ENCODE measurements around the gene ANKS1B.

Gene ANKS1B

GRCh38 chr12:99736760-99737269 lies 247.9 kb downstream of the ANKS1B start:
- H3K4me1 ChIP-seq (ENCODE audit: control insufficient read depth, insufficient read depth, low read length), result no peaks in the 10 kb centered on the region
- H3K9me3 ChIP-seq (ENCODE audit: control insufficient read depth, insufficient read depth, low read depth, low read length), result no peaks in the 10 kb centered on the region
- H3K4me3 ChIP-seq (ENCODE audit: low read depth, low read length), result no peak overlapping the region
- ChIA-PET CTCF (no interaction called here), POLR2A (no interaction called here)
- TF ChIP-seq ZNF157 (tag by site-specific recombination; IDR thresholded peaks at IDR 0.05) (no peak), ZNF19 (tag by site-specific recombination; IDR thresholded peaks at IDR 0.05; ENCODE audit: low read depth) (no peak), ZBTB21 (tag by site-specific recombination; IDR thresholded peaks at IDR 0.05) (no peak), PRDM4 (tag by site-specific recombination; IDR thresholded peaks at IDR 0.05) (no peak), ZNF354C (tag by site-specific recombination; IDR thresholded peaks at IDR 0.05; ENCODE audit: borderline replicate concordance, low read depth) (no peak), PRDM1 (tag by site-specific recombination; IDR thresholded peaks at IDR 0.05) (no peak), ZNF521 (tag by site-specific recombination; IDR thresholded peaks at IDR 0.05) (no peak), ZNF837 (tag by site-specific recombination; IDR thresholded peaks at IDR 0.05) (no peak), ZNF184 (tag by site-specific recombination; IDR thresholded peaks at IDR 0.05) (no peak), ZXDB (tag by site-specific recombination; IDR thresholded peaks at IDR 0.05) (no peak), ZNF274 (IDR thresholded peaks at IDR 0.05; ENCODE audit: low read length) (no peak), ZNF274 (tag by site-specific recombination; IDR thresholded peaks at IDR 0.05; ENCODE audit: borderline replicate concordance) (no peak), KLF9 (tag by site-specific recombination; IDR thresholded peaks at IDR 0.05; ENCODE audit: low read depth) (no peak), ZNF843 (tag by site-specific recombination; IDR thresholded peaks at IDR 0.05) (no peak), KLF16 (tag by site-specific recombination; IDR thresholded peaks at IDR 0.05) (no peak), ZNF148 (tag by site-specific recombination; IDR thresholded peaks at IDR 0.05; ENCODE audit: borderline replicate concordance) (no peak), REST (tag by site-specific recombination; IDR thresholded peaks at IDR 0.05) (no peak), ZNF645 (tag by site-specific recombination; IDR thresholded peaks at IDR 0.05) (no peak), ZNF596 (tag by site-specific recombination; IDR thresholded peaks at IDR 0.05) (no peak), ZNF561 (tag by site-specific recombination; IDR thresholded peaks at IDR 0.05; ENCODE audit: borderline replicate concordance) (no peak)
- H3K36me3 ChIP-seq (ENCODE audit: control insufficient read depth in 2 of 2, insufficient read depth in 1 of 2, low read length in 2 of 2), result no peaks in the 10 kb centered on the region
- no peak overlapping the region for H3K27ac ChIP-seq (ENCODE audit: extremely low read depth, low read depth, low read length)

All from HEK293 (cell line).